Measurements from ENCODE around the gene ERBB4.

The ERBB4 gene

GRCh38 chr2:211985393-211985792, 553.2 kb downstream of the ERBB4 start:
- H3K4me3 ChIP-seq: no peak overlapping the region
- no peak for TF ChIP-seq CTCF (IDR thresholded peaks at IDR 0.05)
- no peak overlapping the region for H3K27ac ChIP-seq
- DNase-seq (ENCODE audit: low spot score): no peak

- Histone ChIP-seq H3K4me3 (no peak overlapping the region), H3K27ac (no peak overlapping the region)
- TF ChIP-seq CTCF (IDR thresholded peaks at IDR 0.05): no peak
- DNase-seq (ENCODE audit: low spot score): no peak
These were observed 556.4 kb downstream of the ERBB4 start for GRCh38 chr2:211982162-211982561.

- H3K27ac ChIP-seq: no peak overlapping the region
- H3K4me3 ChIP-seq: no peak overlapping the region
- no peak for DNase-seq (ENCODE audit: low spot score)
- TF ChIP-seq CTCF (IDR thresholded peaks at IDR 0.05): no peak
These were observed 557.2 kb downstream of the ERBB4 start for GRCh38 chr2:211981451-211981850.

DNA sequence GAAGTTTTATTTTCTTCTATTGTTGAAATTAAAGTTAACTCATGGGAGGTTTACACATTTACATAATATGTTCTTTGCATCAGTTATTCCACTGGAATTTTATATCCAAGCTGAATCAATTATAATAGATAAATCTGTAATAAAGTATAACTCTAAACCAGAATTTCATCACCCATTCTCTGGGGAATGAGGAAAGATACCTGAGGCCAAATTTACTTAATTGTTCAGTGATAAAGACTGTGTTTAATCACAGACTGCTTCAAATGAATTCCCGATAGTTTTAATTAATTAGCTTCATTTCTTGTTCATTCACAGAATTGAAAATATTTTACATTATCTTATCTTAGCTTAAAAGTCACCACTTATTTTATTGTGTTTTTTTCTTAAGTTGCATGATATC, 562.5 kb downstream of the ERBB4 start:
- Histone ChIP-seq H3K27ac (no peak overlapping the region), H3K4me3 (no peak overlapping the region)
- no peak for TF ChIP-seq CTCF (IDR thresholded peaks at IDR 0.05)
- no peak for DNase-seq (ENCODE audit: low spot score)

DNA sequence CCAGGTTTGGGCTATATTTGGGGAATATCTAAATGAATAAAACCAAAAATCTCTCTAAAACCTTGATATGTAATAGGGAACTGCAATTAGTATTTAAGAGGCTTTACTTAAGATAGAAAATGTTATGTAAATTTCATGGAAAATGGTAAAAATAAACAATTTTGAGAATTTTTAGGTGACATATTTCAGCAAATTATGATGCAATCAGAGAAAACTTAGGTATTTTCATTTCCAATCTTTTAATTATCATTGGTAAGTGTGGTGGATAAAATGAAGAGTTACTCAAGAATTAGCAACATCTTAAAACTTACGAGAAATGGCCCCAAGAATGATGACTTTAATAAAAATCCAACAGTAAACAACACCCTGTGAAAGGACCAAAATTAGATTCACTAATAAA, 571.4 kb downstream of the ERBB4 start:
- DNase-seq (ENCODE audit: low spot score): no peak
- H3K4me3 ChIP-seq: no peak overlapping the region
- TF ChIP-seq CTCF (IDR thresholded peaks at IDR 0.05): no peak
- no peak overlapping the region for H3K27ac ChIP-seq

DNA sequence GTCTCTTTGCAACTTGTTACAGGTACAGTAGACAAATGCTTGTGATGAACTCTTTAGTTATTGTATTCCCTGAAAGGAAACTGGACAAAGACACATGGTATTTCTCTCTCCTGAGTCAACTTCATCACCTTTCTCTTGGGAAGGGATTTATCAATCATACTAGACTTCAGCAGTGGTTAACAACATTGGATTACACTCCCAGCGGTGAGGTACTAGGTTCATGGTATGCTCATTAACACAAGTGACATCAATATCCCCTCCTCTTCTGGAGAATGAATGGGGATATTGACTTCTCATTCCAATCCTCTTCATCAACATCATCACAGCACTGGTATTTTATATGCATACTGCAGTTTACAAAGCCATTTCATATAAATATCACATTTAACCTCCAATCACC, 574.6 kb downstream of the ERBB4 start:
- Histone ChIP-seq H3K4me3 (no peak overlapping the region), H3K27ac (no peak overlapping the region)
- TF ChIP-seq CTCF (IDR thresholded peaks at IDR 0.05): no peak
- no peak for DNase-seq (ENCODE audit: low spot score)

- H3K4me3 ChIP-seq: no peak overlapping the region
- no peak for DNase-seq (ENCODE audit: low spot score)
- no peak for TF ChIP-seq CTCF (IDR thresholded peaks at IDR 0.05)
- no peak overlapping the region for H3K27ac ChIP-seq
These were observed 580.8 kb downstream of the ERBB4 start for GRCh38 chr2:211957799-211958198.
